ENCODE results near the gene SEC63.
"Not testable (repeated sequence)": the region's sequence is repeated elsewhere in the genome, so short reads cannot be mapped to it uniquely, and the experiment has no call there.

Gene SEC63

GRCh38 chr6:107957909-107958688 lies at the start of gene SEC63:
Gene SEC63, minus strand, starts transcription at chr6:107958208. Its CDS starts 199 bp downstream, at chr6:107958009.
- peak; percentile 91 for DNase-seq

- no peak for DNase-seq
Measured at GRCh38 chr6:108005961-108006360, 48.0 kb upstream of the SEC63 start.

- DNase-seq, result no peak
Measured at GRCh38 chr6:108004861-108005260, 46.9 kb upstream of the SEC63 start.

- peak; percentile 22 for DNase-seq
Measured at GRCh38 chr6:108002365-108003221, 44.6 kb upstream of the SEC63 start.

GRCh38 chr6:108001696-108002231 lies 43.8 kb upstream of the SEC63 start:
- DNase-seq, result no peak

- not testable (repeated sequence) for DNase-seq
Measured at GRCh38 chr6:108000259-108000658, 42.3 kb upstream of the SEC63 start.

- DNase-seq, result no peak
Measured at GRCh38 chr6:107999341-107999740, 41.3 kb upstream of the SEC63 start.

GRCh38 chr6:107991772-107992550 lies 34.0 kb upstream of the SEC63 start:
- no peak for DNase-seq

- no peak for DNase-seq
Measured at GRCh38 chr6:107991061-107991460, 33.1 kb upstream of the SEC63 start.

- DNase-seq, result not testable (repeated sequence)
Measured at GRCh38 chr6:107990587-107990986, 32.6 kb upstream of the SEC63 start.

GRCh38 chr6:107989166-107990094 lies 31.4 kb upstream of the SEC63 start:
- DNase-seq, result no peak

- DNase-seq, result no peak
Measured at GRCh38 chr6:107988570-107988969, 30.6 kb upstream of the SEC63 start.

- DNase-seq, result no peak
Measured at GRCh38 chr6:107987805-107988204, 29.8 kb upstream of the SEC63 start.

- DNase-seq, result no peak
Measured at GRCh38 chr6:107985701-107986100, 27.7 kb upstream of the SEC63 start.

GRCh38 chr6:107983811-107984210 lies 25.8 kb upstream of the SEC63 start:
- DNase-seq, result no peak

- DNase-seq, result peak; percentile 57
Measured at GRCh38 chr6:107982486-107982885, 24.5 kb upstream of the SEC63 start.

- no peak for DNase-seq
Measured at GRCh38 chr6:107981695-107982094, 23.7 kb upstream of the SEC63 start.

GRCh38 chr6:107977283-107977682 lies 19.3 kb upstream of the SEC63 start:
- peak; percentile 48 for DNase-seq

- DNase-seq, result no peak
Measured at GRCh38 chr6:107976155-107976783, 18.3 kb upstream of the SEC63 start.

- no peak for DNase-seq
Measured at GRCh38 chr6:107973594-107973993, 15.6 kb upstream of the SEC63 start.

- no peak for DNase-seq
Measured at GRCh38 chr6:107972413-107973096, 14.5 kb upstream of the SEC63 start.

Measured in NCI-H1105 treated with DMSO at 0.1 percent for 48 hours (cell line).